CD4-positive, alpha-beta T cell (primary cell): ENCODE data around the gene MYO9A. TPM values are rescaled to one million over a fixed set of nuclear protein-coding genes. Genes with fewer than 3 reads are reported as not detected.

Experiments used
- ATAC-seq: fragments of 200-7000 bp; cut with Tn5 transposase; one replicate; pipeline ENCODE4 v1.10.0; 2022; ENCODE audit warnings: mild to moderate bottlenecking; ENCODE audit not compliant: poor library complexity
- CTCF ChIA-PET: fragments of 350-600 bp; sonication (Branson Sonifier 250); formaldehyde crosslinking; loops from one replicate; lab custom pipeline; 2021; ENCODE audit warnings: antibody characterized with exemption, inconsistent platforms; lab: Charles Lee
- POLR2A ChIA-PET: fragments of 350-600 bp; sonication (Branson Sonifier 250); formaldehyde crosslinking; loops from one replicate; lab custom pipeline; 2021; ENCODE audit warnings: antibody characterized with exemption, inconsistent platforms; lab: Charles Lee
- DNase-seq, 14 experiments: peaks; one replicate each; pipeline ENCODE4 v3.0.0-alpha.2; 2013 to 2020; ENCODE audit warnings: mixed read lengths in 2 of 14
- H3K27ac ChIP-seq, 2 donors: one replicate each; pipeline versions ENCODE4 v1.5.1 to v1.7.0; 2013; ENCODE audit warnings: low read length in 2 of 2, low read depth in 1 of 2, mild to moderate bottlenecking in 1 of 2
- H3K27me3 ChIP-seq, 2 experiments: 1 replicate in 1 of 2; 2 replicates in 1 of 2; pipeline versions ENCODE4 v1.6.1 to v1.7.0; 2013; ENCODE audit warnings: low read length in 2 of 2, control low read depth in 1 of 2, mild to moderate bottlenecking in 1 of 2, moderate library complexity in 1 of 2; ENCODE audit not compliant: insufficient read depth in 2 of 2, control insufficient read depth in 1 of 2
- H3K36me3 ChIP-seq: one replicate; pipeline ENCODE4 v1.6.1; 2013; ENCODE audit warnings: low read length, control low read depth; ENCODE audit not compliant: insufficient read depth
- H3K4me1 ChIP-seq: one replicate; pipeline ENCODE4 v1.6.1; 2013; ENCODE audit warnings: low read length, control low read depth; ENCODE audit not compliant: insufficient read depth
- H3K4me3 ChIP-seq: one replicate; pipeline ENCODE4 v1.5.1; 2013; ENCODE audit warnings: mild to moderate bottlenecking, low read length, moderate library complexity
- H3K9me3 ChIP-seq, 2 experiments: 1 replicate in 1 of 2; 2 replicates in 1 of 2; pipeline versions ENCODE4 v1.6.1 to v1.7.0; 2013; ENCODE audit warnings: low read length in 2 of 2, mild to moderate bottlenecking in 2 of 2, control low read depth in 1 of 2, moderate library complexity in 1 of 2; ENCODE audit not compliant: control insufficient read depth in 1 of 2, insufficient read depth in 1 of 2
- H3K27ac Mint-ChIP-seq: one replicate; pipeline ENCODE4 v1.8.0; 2020; ENCODE audit warnings: mixed read lengths
- H3K27me3 Mint-ChIP-seq: one replicate; pipeline ENCODE4 v1.8.0; 2021; ENCODE audit warnings: mixed read lengths
- H3K36me3 Mint-ChIP-seq: one replicate; pipeline ENCODE4 v1.8.0; 2021; ENCODE audit warnings: low read depth, mixed read lengths
- H3K4me1 Mint-ChIP-seq: one replicate; pipeline ENCODE4 v1.8.0; 2021; ENCODE audit warnings: low read depth, mixed read lengths
- H3K4me3 Mint-ChIP-seq: one replicate; pipeline ENCODE4 v1.8.0; 2020; ENCODE audit warnings: mild to moderate bottlenecking, mixed read lengths
- H3K9me3 Mint-ChIP-seq: one replicate; pipeline ENCODE4 v1.8.0; 2020; ENCODE audit warnings: mixed read lengths
- CTCF ChIP-seq: fragments of 200-600 bp; IDR thresholded peaks from one replicate; pipeline ENCODE4 v1.8.0; 2022; ENCODE audit warnings: antibody characterized with exemption, mild to moderate bottlenecking
- intact Hi-C, 2 experiments: fragments of 100-400 bp; cut with DNase I in 1 of 2; cut with micrococcal nuclease in 1 of 2; formaldehyde crosslinking; loops; one replicate each; pipeline versions ENCODE4 v1.15.1 to v1.9.0; 2023 to 2025; cut with DNase I, micrococcal nuclease
- total RNA-seq, 174 experiments: library from RNA in 2 of 174; stranded (reverse) in 2 of 174; gene quantifications; one replicate each; pipeline ENCODE4 v1.2.3 and lab custom pipeline; 2021 to 2026

MYO9A gene
- total RNA-seq, 2 experiments from 2014 or later, result 23.4 to 29.1 TPM

GRCh38 chr15:72112805-72113204 is 5.1 kb downstream of the MYO9A start:
- TF ChIP-seq CTCF, result no peak
- no peak for ATAC-seq
- CTCF ChIA-PET, result no interaction called here
- H3K27ac Mint-ChIP-seq, result no peak overlapping the region
- intact Hi-C loops, result loop anchor here in 1 of 2 experiments (10.0 kb wide), 1 partner anchor 1522 kb away; the partner anchor contains the start of gene NPTN
- H3K4me1 Mint-ChIP-seq, result peaks cover 47% of the 10 kb centered on the region
- no peak overlapping the region for H3K27ac ChIP-seq
- H3K4me3 ChIP-seq, result no peak overlapping the region
- no peaks in the 10 kb centered on the region for H3K9me3 ChIP-seq
- POLR2A ChIA-PET, result no interaction called here
- peaks cover 8% of the 10 kb centered on the region for H3K4me1 ChIP-seq
- H3K27me3 ChIP-seq, result no peaks in the 10 kb centered on the region
- no peak for DNase-seq
- H3K4me3 Mint-ChIP-seq, result no peak overlapping the region
- H3K36me3 Mint-ChIP-seq, result peaks cover 7% of the 10 kb centered on the region
- H3K9me3 Mint-ChIP-seq, result no peaks in the 10 kb centered on the region
- H3K27me3 Mint-ChIP-seq, result no peaks in the 10 kb centered on the region
- no peaks in the 10 kb centered on the region for H3K36me3 ChIP-seq

- no peaks in the 10 kb centered on the region for H3K36me3 ChIP-seq
- CTCF ChIA-PET, result interaction anchor here (0.5 kb wide), 1 partner anchor 131 kb away, joined by 3 read pairs; no protein-coding TSS in a partner anchor
Observed at GRCh38 chr15:72112116-72112515, 5.8 kb downstream of the MYO9A start.

GRCh38 chr15:72110355-72110754 is 7.6 kb downstream of the MYO9A start:
- Mint-ChIP-seq H3K27ac (no peak overlapping the region), H3K9me3 (no peaks in the 10 kb centered on the region), H3K36me3 (no peaks in the 10 kb centered on the region), H3K4me3 (no peak overlapping the region), H3K4me1 (peaks cover 28% of the 10 kb centered on the region), H3K27me3 (no peaks in the 10 kb centered on the region)
- Histone ChIP-seq H3K4me3 (no peak overlapping the region), H3K4me1 (no peaks in the 10 kb centered on the region), H3K27me3 (no peaks in the 10 kb centered on the region), H3K9me3 (no peaks in the 10 kb centered on the region), H3K27ac (no peak overlapping the region), H3K36me3 (no peaks in the 10 kb centered on the region)
- DNase-seq (no peak), ATAC-seq (no peak)
- ChIA-PET CTCF (no interaction called here), POLR2A (no interaction called here)
- intact Hi-C loops, result loop anchor here in 1 of 2 experiments (10.0 kb wide), 1 partner anchor 1524 kb away; the partner anchor contains the start of gene NPTN
- no peak for TF ChIP-seq CTCF

More at GRCh38 chr15:72112116-72112515, 5.8 kb downstream of the MYO9A start:
- intact Hi-C loops, result loop anchor here in 1 of 2 experiments (10.0 kb wide), 1 partner anchor 1523 kb away; the partner anchor contains the start of gene NPTN
- no peaks in the 10 kb centered on the region for H3K9me3 ChIP-seq
- Mint-ChIP-seq H3K36me3 (peaks cover 5% of the 10 kb centered on the region), H3K27ac (no peak overlapping the region), H3K4me1 (peaks cover 46% of the 10 kb centered on the region), H3K27me3 (no peaks in the 10 kb centered on the region), H3K4me3 (no peak overlapping the region), H3K9me3 (no peaks in the 10 kb centered on the region)
- peaks cover 6% of the 10 kb centered on the region for H3K4me1 ChIP-seq
- no peak for DNase-seq
- H3K27me3 ChIP-seq, result no peaks in the 10 kb centered on the region
- ATAC-seq, result no peak
- no peak overlapping the region for H3K27ac ChIP-seq
- H3K4me3 ChIP-seq, result no peak overlapping the region
- POLR2A ChIA-PET, result no interaction called here
- TF ChIP-seq CTCF, result no peak
